ENCODE measurements around the gene TANGO2.

DNA sequence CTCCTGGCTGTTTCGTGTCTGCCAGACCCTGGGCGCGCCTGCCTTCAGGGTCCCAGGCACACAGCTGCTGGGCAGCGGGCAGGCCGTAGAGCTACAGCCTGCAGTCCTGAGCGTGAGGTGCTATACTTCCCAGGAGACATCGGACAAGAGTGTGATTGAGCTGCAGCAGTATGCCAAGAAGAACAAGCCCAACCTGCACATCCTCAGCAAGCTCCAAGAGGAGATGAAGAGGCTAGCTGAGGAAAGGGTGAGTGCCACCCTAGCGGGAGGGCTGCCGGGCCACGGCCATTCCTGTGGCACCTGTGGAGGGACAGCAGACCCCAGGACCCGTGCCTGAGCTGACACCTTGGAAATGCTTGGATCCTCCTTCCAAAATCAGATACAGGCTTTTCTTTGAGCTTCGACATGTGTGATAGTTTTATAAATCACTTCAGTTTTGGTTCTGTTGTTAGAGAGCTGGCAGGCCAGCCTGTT lies 87.9 kb downstream of the TANGO2 start:
- TF ChIP-seq, protein P1, sequence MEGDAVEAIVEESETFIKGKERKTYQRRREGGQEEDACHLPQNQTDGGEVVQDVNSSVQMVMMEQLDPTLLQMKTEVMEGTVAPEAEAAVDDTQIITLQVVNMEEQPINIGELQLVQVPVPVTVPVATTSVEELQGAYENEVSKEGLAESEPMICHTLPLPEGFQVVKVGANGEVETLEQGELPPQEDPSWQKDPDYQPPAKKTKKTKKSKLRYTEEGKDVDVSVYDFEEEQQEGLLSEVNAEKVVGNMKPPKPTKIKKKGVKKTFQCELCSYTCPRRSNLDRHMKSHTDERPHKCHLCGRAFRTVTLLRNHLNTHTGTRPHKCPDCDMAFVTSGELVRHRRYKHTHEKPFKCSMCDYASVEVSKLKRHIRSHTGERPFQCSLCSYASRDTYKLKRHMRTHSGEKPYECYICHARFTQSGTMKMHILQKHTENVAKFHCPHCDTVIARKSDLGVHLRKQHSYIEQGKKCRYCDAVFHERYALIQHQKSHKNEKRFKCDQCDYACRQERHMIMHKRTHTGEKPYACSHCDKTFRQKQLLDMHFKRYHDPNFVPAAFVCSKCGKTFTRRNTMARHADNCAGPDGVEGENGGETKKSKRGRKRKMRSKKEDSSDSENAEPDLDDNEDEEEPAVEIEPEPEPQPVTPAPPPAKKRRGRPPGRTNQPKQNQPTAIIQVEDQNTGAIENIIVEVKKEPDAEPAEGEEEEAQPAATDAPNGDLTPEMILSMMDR (IDR thresholded peaks at IDR 0.05) = no peak
- TF ChIP-seq EZH2 (IDR thresholded peaks at IDR 0.05) (no peak), EZH2phosphoT487 (IDR thresholded peaks at IDR 0.05) (no peak)
